IPS-18c (cell line): ENCODE results near the gene CDCA5.

Experiments used
- H3K4me3 ChIP-seq: 2 replicates; pipeline ENCODE4 v1.7.0; 2013; ENCODE audit warnings: low read depth, mild to moderate bottlenecking, low read length, moderate library complexity; ENCODE audit not compliant: insufficient read depth
- H3K9me3 ChIP-seq: one replicate; pipeline ENCODE4 v1.6.1; 2013; ENCODE audit warnings: mild to moderate bottlenecking, low read length, moderate library complexity; ENCODE audit not compliant: control insufficient read depth, insufficient read depth

CDCA5 gene

GRCh38 chr11:65042891-65043290, 40.9 kb downstream of the CDCA5 start:
- H3K4me3 ChIP-seq: no peak overlapping the region
- no peaks in the 10 kb centered on the region for H3K9me3 ChIP-seq

GRCh38 chr11:65040847-65041622, 42.8 kb downstream of the CDCA5 start, which contains the start of gene SAC3D1:
Gene SAC3D1, plus strand, starts transcription at chr11:65041210. Its CDS starts 83 bp downstream, at chr11:65041293.
- Histone ChIP-seq H3K4me3 (peak within 1 kb of the TSS; percentile 80), H3K9me3 (no peaks in the 10 kb centered on the region)

- Histone ChIP-seq H3K9me3 (no peaks in the 10 kb centered on the region), H3K4me3 (peak overlapping the region; percentile 80; the same call in 1 of the 2 replicates)
Observed at GRCh38 chr11:65040520-65040846, 43.4 kb downstream of the CDCA5 start.

- Histone ChIP-seq H3K4me3 (no peak overlapping the region), H3K9me3 (no peaks in the 10 kb centered on the region)
Observed at GRCh38 chr11:65036931-65037330, 46.9 kb downstream of the CDCA5 start.

GRCh38 chr11:65035579-65035978, 48.3 kb downstream of the CDCA5 start:
- H3K9me3 ChIP-seq: no peaks in the 10 kb centered on the region

DNA sequence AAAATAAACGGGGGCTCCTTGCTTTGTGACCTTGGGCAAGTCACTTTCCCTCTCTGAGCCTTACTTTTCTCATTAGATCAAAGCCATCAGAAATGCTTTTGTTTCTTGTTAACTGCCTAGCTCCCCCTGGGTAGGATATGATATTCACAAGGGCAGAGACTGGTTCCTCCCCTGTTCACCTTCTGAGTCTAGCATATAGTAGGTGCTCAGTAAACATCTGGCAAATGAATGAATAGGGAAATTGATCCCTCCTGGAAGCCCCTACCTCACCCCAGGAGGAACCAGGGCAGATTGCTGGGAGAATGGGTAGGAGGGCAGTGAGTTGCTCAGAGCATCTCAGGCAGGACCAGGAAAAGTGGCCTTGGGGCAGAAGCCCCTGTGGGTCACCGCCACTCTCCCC, 49.4 kb downstream of the CDCA5 start:
- no peaks in the 10 kb centered on the region for H3K9me3 ChIP-seq
- no peak overlapping the region for H3K4me3 ChIP-seq

More at GRCh38 chr11:65035579-65035978, 48.3 kb downstream of the CDCA5 start:
- no peak overlapping the region for H3K4me3 ChIP-seq

DNA sequence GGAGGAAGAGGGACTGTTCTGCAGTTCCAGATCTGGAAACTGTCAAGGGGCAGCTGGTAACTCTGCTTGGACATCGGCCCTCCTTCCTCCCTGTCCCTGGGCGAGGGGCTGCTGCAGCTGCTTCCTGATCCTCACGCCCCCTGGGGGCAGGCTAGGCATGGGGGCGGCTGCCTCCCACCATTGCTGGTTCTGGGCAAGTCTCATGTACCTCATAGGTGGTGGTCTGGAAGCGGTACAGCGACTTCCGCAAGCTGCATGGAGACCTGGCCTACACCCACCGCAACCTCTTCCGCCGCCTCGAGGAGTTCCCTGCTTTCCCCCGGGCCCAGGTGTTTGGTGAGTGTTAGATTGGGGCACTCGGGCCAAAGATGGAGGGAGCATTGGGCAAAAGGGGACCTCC, 51.6 kb downstream of the CDCA5 start:
- Histone ChIP-seq H3K9me3 (no peaks in the 10 kb centered on the region), H3K4me3 (no peak overlapping the region)
